ENCODE data around the gene BNIP2.

BNIP2 gene

GRCh38 chr15:59691194-59691805 lies 2.2 kb upstream of the BNIP2 start:
- DNase-seq (ENCODE audit: insufficient read length, low spot score): no peak
- FAIRE-seq: no peak
- no peak for TF ChIP-seq PAX5 (IDR thresholded peaks at IDR 0.05; ENCODE audit: insufficient read depth, low read length, severe bottlenecking)
- no peak for TF ChIP-seq SPI1 (IDR thresholded peaks at IDR 0.05; ENCODE audit: low read depth, low read length)
- TF ChIP-seq TAF1 (IDR thresholded peaks at IDR 0.05; ENCODE audit: low read depth, low read length): no peak
- TF ChIP-seq POLR2AphosphoS5 (IDR thresholded peaks at IDR 0.05; ENCODE audit: low read depth, low read length): no peak
- TF ChIP-seq POLR2A (IDR thresholded peaks at IDR 0.05; ENCODE audit: low read depth, low read length): no peak
- TF ChIP-seq POU2F2 (IDR thresholded peaks at IDR 0.05; ENCODE audit: low read depth, low read length): no peak

GRCh38 chr15:59689626-59690236 lies 611 bp upstream of the BNIP2 start:
- FAIRE-seq: no peak
- no peak for TF ChIP-seq SPI1 (IDR thresholded peaks at IDR 0.05; ENCODE audit: low read depth, low read length)
- no peak for TF ChIP-seq TAF1 (IDR thresholded peaks at IDR 0.05; ENCODE audit: low read depth, low read length)
- no peak for TF ChIP-seq POLR2AphosphoS5 (IDR thresholded peaks at IDR 0.05; ENCODE audit: low read depth, low read length)
- TF ChIP-seq POLR2A (IDR thresholded peaks at IDR 0.05; ENCODE audit: low read depth, low read length): no peak
- TF ChIP-seq POU2F2 (IDR thresholded peaks at IDR 0.05; ENCODE audit: low read depth, low read length): no peak
- no peak for TF ChIP-seq PAX5 (IDR thresholded peaks at IDR 0.05; ENCODE audit: insufficient read depth, low read length, severe bottlenecking)

GRCh38 chr15:59688423-59688781 lies 718 bp downstream of the BNIP2 start:
- FAIRE-seq: peak; percentile 61
- TF ChIP-seq POLR2AphosphoS5 (IDR thresholded peaks at IDR 0.05; ENCODE audit: low read depth, low read length): no peak; the same call in 1 of the 2 replicates
- TF ChIP-seq SPI1 (IDR thresholded peaks at IDR 0.05; ENCODE audit: low read depth, low read length): no peak
- TF ChIP-seq TAF1 (IDR thresholded peaks at IDR 0.05; ENCODE audit: low read depth, low read length): no peak
- no peak for TF ChIP-seq POLR2A (IDR thresholded peaks at IDR 0.05; ENCODE audit: low read depth, low read length)
- no peak for DNase-seq (ENCODE audit: insufficient read length, low spot score)

More at GRCh38 chr15:59689626-59690236, 611 bp upstream of the BNIP2 start:
- no peak for DNase-seq (ENCODE audit: insufficient read length, low spot score)

GRCh38 chr15:59687836-59688235 lies 1.3 kb downstream of the BNIP2 start:
- TF ChIP-seq POU2F2 (IDR thresholded peaks at IDR 0.05; ENCODE audit: low read depth, low read length) (no peak), SPI1 (IDR thresholded peaks at IDR 0.05; ENCODE audit: low read depth, low read length) (peak; percentile 78)
- no peak for DNase-seq (ENCODE audit: insufficient read length, low spot score)
- peak; percentile 81 for FAIRE-seq

GRCh38 chr15:59686389-59686788 lies 2.7 kb downstream of the BNIP2 start:
- FAIRE-seq: peak; percentile 71
- no peak for DNase-seq (ENCODE audit: insufficient read length, low spot score)
- TF ChIP-seq PAX5 (IDR thresholded peaks at IDR 0.05; ENCODE audit: insufficient read depth, low read length, severe bottlenecking) (no peak), SPI1 (IDR thresholded peaks at IDR 0.05; ENCODE audit: low read depth, low read length) (peak; percentile 97)

- TF ChIP-seq PAX5 (IDR thresholded peaks at IDR 0.05; ENCODE audit: insufficient read depth, low read length, severe bottlenecking) (no peak), TAF1 (IDR thresholded peaks at IDR 0.05; ENCODE audit: low read depth, low read length) (no peak), SPI1 (IDR thresholded peaks at IDR 0.05; ENCODE audit: low read depth, low read length) (no peak), POU2F2 (IDR thresholded peaks at IDR 0.05; ENCODE audit: low read depth, low read length) (no peak), POLR2A (IDR thresholded peaks at IDR 0.05; ENCODE audit: low read depth, low read length) (no peak), POLR2AphosphoS5 (IDR thresholded peaks at IDR 0.05; ENCODE audit: low read depth, low read length) (no peak)
- DNase-seq (ENCODE audit: insufficient read length, low spot score) (no peak), FAIRE-seq (no peak)
These were observed 3.3 kb downstream of the BNIP2 start for GRCh38 chr15:59685737-59686297.

- FAIRE-seq: no peak
- DNase-seq (ENCODE audit: insufficient read length, low spot score): no peak
- TF ChIP-seq SPI1 (IDR thresholded peaks at IDR 0.05; ENCODE audit: low read depth, low read length): no peak
- TF ChIP-seq TAF1 (IDR thresholded peaks at IDR 0.05; ENCODE audit: low read depth, low read length): no peak
- TF ChIP-seq PAX5 (IDR thresholded peaks at IDR 0.05; ENCODE audit: insufficient read depth, low read length, severe bottlenecking): no peak
- no peak for TF ChIP-seq POU2F2 (IDR thresholded peaks at IDR 0.05; ENCODE audit: low read depth, low read length)
- no peak for TF ChIP-seq POLR2A (IDR thresholded peaks at IDR 0.05; ENCODE audit: low read depth, low read length)
- TF ChIP-seq POLR2AphosphoS5 (IDR thresholded peaks at IDR 0.05; ENCODE audit: low read depth, low read length): no peak
These were observed 8.2 kb downstream of the BNIP2 start for GRCh38 chr15:59680870-59681269.

GRCh38 chr15:59680346-59680745 lies 8.8 kb downstream of the BNIP2 start:
- no peak for TF ChIP-seq SPI1 (IDR thresholded peaks at IDR 0.05; ENCODE audit: low read depth, low read length)
- no peak for TF ChIP-seq PAX5 (IDR thresholded peaks at IDR 0.05; ENCODE audit: insufficient read depth, low read length, severe bottlenecking)
- TF ChIP-seq TAF1 (IDR thresholded peaks at IDR 0.05; ENCODE audit: low read depth, low read length): no peak
- no peak for TF ChIP-seq POLR2A (IDR thresholded peaks at IDR 0.05; ENCODE audit: low read depth, low read length)
- no peak for TF ChIP-seq POLR2AphosphoS5 (IDR thresholded peaks at IDR 0.05; ENCODE audit: low read depth, low read length)
- TF ChIP-seq POU2F2 (IDR thresholded peaks at IDR 0.05; ENCODE audit: low read depth, low read length): no peak

GRCh38 chr15:59678620-59679019 lies 10.5 kb downstream of the BNIP2 start:
- no peak for TF ChIP-seq POLR2AphosphoS5 (IDR thresholded peaks at IDR 0.05; ENCODE audit: low read depth, low read length)
- no peak for TF ChIP-seq PAX5 (IDR thresholded peaks at IDR 0.05; ENCODE audit: insufficient read depth, low read length, severe bottlenecking)
- no peak for TF ChIP-seq TAF1 (IDR thresholded peaks at IDR 0.05; ENCODE audit: low read depth, low read length)
- no peak for TF ChIP-seq POU2F2 (IDR thresholded peaks at IDR 0.05; ENCODE audit: low read depth, low read length)
- no peak for TF ChIP-seq POLR2A (IDR thresholded peaks at IDR 0.05; ENCODE audit: low read depth, low read length)
- no peak for TF ChIP-seq SPI1 (IDR thresholded peaks at IDR 0.05; ENCODE audit: low read depth, low read length)
- FAIRE-seq: no peak
- DNase-seq (ENCODE audit: insufficient read length, low spot score): no peak

More at GRCh38 chr15:59680346-59680745, 8.8 kb downstream of the BNIP2 start:
- DNase-seq (ENCODE audit: insufficient read length, low spot score) (no peak), FAIRE-seq (no peak)

GRCh38 chr15:59678172-59678571 lies 10.9 kb downstream of the BNIP2 start:
- TF ChIP-seq POU2F2 (IDR thresholded peaks at IDR 0.05; ENCODE audit: low read depth, low read length) (no peak), POLR2AphosphoS5 (IDR thresholded peaks at IDR 0.05; ENCODE audit: low read depth, low read length) (no peak), POLR2A (IDR thresholded peaks at IDR 0.05; ENCODE audit: low read depth, low read length) (no peak), TAF1 (IDR thresholded peaks at IDR 0.05; ENCODE audit: low read depth, low read length) (no peak), SPI1 (IDR thresholded peaks at IDR 0.05; ENCODE audit: low read depth, low read length) (no peak), PAX5 (IDR thresholded peaks at IDR 0.05; ENCODE audit: insufficient read depth, low read length, severe bottlenecking) (no peak)
- DNase-seq (ENCODE audit: insufficient read length, low spot score) (no peak), FAIRE-seq (no peak)

Data from GM12891 (cell line).